ENCODE results near the gene SPAG7.

Gene SPAG7

GRCh38 chr17:4949321-4950074 is 18.1 kb downstream of the SPAG7 start:
- peak; percentile 94 for DNase-seq

- no peak for DNase-seq
Observed at GRCh38 chr17:4948931-4949320, 18.7 kb downstream of the SPAG7 start.

GRCh38 chr17:4948166-4948930 is 19.3 kb downstream of the SPAG7 start, which contains the start of gene PFN1:
PFN1 (minus strand) TSS chr17:4948530; CDS start chr17:4948394, 136 bp downstream.
- no peak for DNase-seq

- peak; percentile 89 for DNase-seq
Observed at GRCh38 chr17:4947411-4948165, 20.0 kb downstream of the SPAG7 start.

DNA sequence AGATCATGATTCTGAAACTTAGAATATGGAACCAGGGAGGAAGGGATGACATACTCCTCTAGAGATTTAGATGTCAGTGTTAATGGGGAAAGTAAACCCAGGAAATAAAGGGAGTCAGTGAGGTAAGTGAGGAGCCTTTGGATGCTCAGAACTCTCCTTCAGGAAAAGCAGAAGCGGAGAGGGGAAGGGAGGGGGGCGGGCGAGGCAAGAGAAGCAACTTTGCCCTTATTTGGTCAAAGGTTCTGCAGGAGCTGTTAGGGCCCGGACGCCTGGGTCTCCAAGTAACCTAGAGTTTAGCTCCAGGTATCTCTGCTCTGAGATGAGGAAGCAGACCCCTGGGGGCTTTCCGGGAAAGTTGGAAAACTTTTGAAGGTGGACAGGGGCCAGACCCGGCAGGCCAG is 20.6 kb downstream of the SPAG7 start:
- no peak for DNase-seq

- DNase-seq = no peak
Observed at GRCh38 chr17:4946312-4946976, 21.2 kb downstream of the SPAG7 start.

GRCh38 chr17:4945944-4946280 is 21.7 kb downstream of the SPAG7 start:
- DNase-seq = no peak

- peak; percentile 92 for DNase-seq
Observed at GRCh38 chr17:4945176-4945943, 22.3 kb downstream of the SPAG7 start.

- DNase-seq = peak; percentile 77
Observed at GRCh38 chr17:4944554-4945175, 23.0 kb downstream of the SPAG7 start.

GRCh38 chr17:4944163-4944553 is 23.5 kb downstream of the SPAG7 start:
- peak; percentile 73 for DNase-seq

- no peak for DNase-seq
Observed at GRCh38 chr17:4942760-4943508, 24.7 kb downstream of the SPAG7 start.

GRCh38 chr17:4941319-4941610 is 26.4 kb downstream of the SPAG7 start:
- no peak for DNase-seq

DNA sequence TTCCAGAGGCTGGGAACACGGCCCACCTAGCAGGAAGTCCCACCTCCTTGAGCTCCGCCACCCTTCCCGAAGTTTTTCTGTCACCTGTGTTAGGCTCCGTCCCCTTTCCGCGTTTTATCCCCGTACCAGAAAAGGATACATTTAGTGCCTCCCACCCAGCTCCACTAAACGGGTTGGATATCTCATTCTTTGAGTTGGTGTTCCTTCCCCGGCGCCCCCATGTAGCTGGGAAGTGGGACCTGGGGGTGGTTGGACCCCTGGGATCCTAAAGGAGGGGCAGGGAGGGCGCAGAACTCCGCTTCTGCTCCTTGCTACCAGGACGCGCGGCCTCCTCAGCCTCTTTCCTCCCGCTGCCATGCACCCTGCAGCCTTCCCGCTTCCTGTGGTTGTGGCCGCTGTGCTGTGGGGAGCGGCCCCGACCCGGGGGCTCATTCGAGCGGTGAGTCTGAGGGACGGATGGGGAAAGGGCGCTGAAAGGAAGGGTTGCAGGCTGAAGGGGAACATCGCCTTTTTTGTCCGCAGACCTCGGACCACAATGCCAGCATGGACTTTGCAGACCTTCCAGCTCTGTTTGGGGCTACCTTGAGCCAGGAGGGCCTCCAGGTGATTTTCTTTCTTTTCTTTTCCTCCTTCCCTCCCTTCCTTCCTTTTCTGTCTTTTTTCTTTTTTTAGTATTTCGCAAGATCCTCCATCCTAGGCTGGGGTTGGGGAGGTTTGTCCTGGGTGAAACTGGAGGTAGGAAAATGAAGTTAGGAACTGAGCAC is 26.9 kb downstream of the SPAG7 start:
- no peak for DNase-seq

GRCh38 chr17:4939796-4940554 is 27.6 kb downstream of the SPAG7 start, which contains the start of the genes RNF167 and SLC25A11:
RNF167 (plus strand) TSS chr17:4940268; CDS start chr17:4940910, 642 bp downstream.
SLC25A11 (minus strand) TSS chr17:4940046; CDS start chr17:4939910, 136 bp downstream.
- peak; percentile 96 for DNase-seq

GRCh38 chr17:4939546-4939795 is 28.1 kb downstream of the SPAG7 start:
- no peak for DNase-seq

- DNase-seq = no peak
Observed at GRCh38 chr17:4938688-4939545, 28.7 kb downstream of the SPAG7 start.

- DNase-seq = no peak
Observed at GRCh38 chr17:4938069-4938491, 29.5 kb downstream of the SPAG7 start.

- DNase-seq = no peak
Observed at GRCh38 chr17:4937553-4937952, 30.1 kb downstream of the SPAG7 start.

GRCh38 chr17:4936436-4936835 is 31.2 kb downstream of the SPAG7 start:
- no peak for DNase-seq

Data from activated CD8-positive, alpha-beta memory T cell treated with anti-CD3 and anti-CD28 coated beads for 24 hours (primary cell).